PFSK-1 (cell line): ENCODE measurements around the gene CLEC1A.

Experiments used
- FOXP2 ChIP-seq: optimal IDR thresholded peaks from 2 replicates; pipeline ENCODE3; 2011; ENCODE audit warnings: borderline replicate concordance, control low read depth, inconsistent platforms; ENCODE audit not compliant: insufficient read depth; ENCODE audit errors: extremely low read length, extremely low read depth
- POLR2AphosphoS5 ChIP-seq: IDR thresholded peaks from 2 replicates; pipeline ENCODE4 v1.6.1; 2012; ENCODE audit warnings: low read depth, mild to moderate bottlenecking, control low read depth, low read length, moderate library complexity
- REST ChIP-seq, 2 experiments: IDR thresholded peaks; 2 replicates each; pipeline versions ENCODE4 v1.6.1 to v1.8.0; 2011 to 2012; ENCODE audit warnings: low read depth in 2 of 2, low read length in 2 of 2, control low read depth in 1 of 2, inconsistent platforms in 1 of 2, mild to moderate bottlenecking in 1 of 2, moderate library complexity in 1 of 2; ENCODE audit not compliant: insufficient read depth in 1 of 2
- SIN3A ChIP-seq: IDR thresholded peaks from 2 replicates; pipeline ENCODE4 v1.6.1; 2012; ENCODE audit warnings: mild to moderate bottlenecking, low read length, moderate library complexity, borderline replicate concordance; ENCODE audit not compliant: insufficient read depth
- TAF1 ChIP-seq: IDR thresholded peaks from 2 replicates; pipeline ENCODE4 v1.6.1; 2012; ENCODE audit warnings: low read length, control low read depth, borderline replicate concordance; ENCODE audit not compliant: insufficient read depth

Gene CLEC1A

GRCh38 chr12:10068644-10069043 lies 30.1 kb downstream of the CLEC1A start:
- TF ChIP-seq FOXP2 (no peak), TAF1 (no peak)

- TF ChIP-seq FOXP2 (no peak), POLR2AphosphoS5 (no peak), REST (IDR thresholded peaks at IDR 0.05; ENCODE audit: insufficient read depth in 1 of 2, low read depth in 2 of 2, low read length in 2 of 2) (no peak), SIN3A (no peak), TAF1 (no peak)
Observed at GRCh38 chr12:10067942-10068341, 30.8 kb downstream of the CLEC1A start.

GRCh38 chr12:10067264-10067663 lies 31.5 kb downstream of the CLEC1A start:
- no peak for TF ChIP-seq TAF1
- no peak for TF ChIP-seq SIN3A
- TF ChIP-seq FOXP2, result no peak
- no peak for TF ChIP-seq REST (IDR thresholded peaks at IDR 0.05; ENCODE audit: insufficient read depth in 1 of 2, low read depth in 2 of 2, low read length in 2 of 2)

- TF ChIP-seq FOXP2 (no peak), POLR2AphosphoS5 (no peak), REST (IDR thresholded peaks at IDR 0.05; ENCODE audit: insufficient read depth in 1 of 2, low read depth in 2 of 2, low read length in 2 of 2) (no peak), SIN3A (no peak), TAF1 (no peak)
Observed at GRCh38 chr12:10065241-10065640, 33.5 kb downstream of the CLEC1A start.

- no peak for TF ChIP-seq SIN3A
- no peak for TF ChIP-seq POLR2AphosphoS5
Observed at GRCh38 chr12:10058387-10058786, 40.4 kb downstream of the CLEC1A start.

- no peak for TF ChIP-seq TAF1
- TF ChIP-seq FOXP2, result no peak
- no peak for TF ChIP-seq POLR2AphosphoS5
- no peak for TF ChIP-seq SIN3A
- TF ChIP-seq REST (IDR thresholded peaks at IDR 0.05; ENCODE audit: insufficient read depth in 1 of 2, low read depth in 2 of 2, low read length in 2 of 2), result no peak
Observed at GRCh38 chr12:10052193-10052913, 46.4 kb downstream of the CLEC1A start.
